A549 (cell line): ENCODE results near the gene ANKDD1A. TPM values are rescaled to one million over a fixed set of nuclear protein-coding genes. Genes with fewer than 3 reads are reported as not detected.

Experiments
- ATAC-seq, 2 experiments: fragments of 200-7000 bp in 1 of 2; fragments of >200 bp in 1 of 2; cut with Nextera tagmentation in 1 of 2; cut with Tn5 transposase in 1 of 2; 3 replicates each; pipeline versions ENCODE4 v1.8.0 to v1.9.1; 2018 to 2020; ENCODE audit warnings: mild to moderate bottlenecking in 1 of 2, moderate library complexity in 1 of 2
- CTCF ChIA-PET: fragments of 300-600 bp; sonication (Branson Sonifier 250); formaldehyde crosslinking; extraction: SDS; loops from one replicate; lab custom pipeline; 2021; ENCODE audit warnings: antibody characterized with exemption, inconsistent platforms; lab: Yijun Ruan, JAX
- POLR2A ChIA-PET: fragments of 350-600 bp; formaldehyde crosslinking; extraction: SDS; loops from one replicate; lab custom pipeline; 2021; ENCODE audit warnings: antibody characterized with exemption, inconsistent platforms; lab: Yijun Ruan, JAX
- DNase-seq, 2 experiments: peaks; one replicate each; pipeline versions ENCODE4 v3.0.0 to v3.0.0-alpha.2; 2011 to 2016; ENCODE audit warnings: low read depth in 1 of 2, low spot score in 1 of 2
- FAIRE-seq: peaks from 2 replicates; lab custom pipeline; 2011; peaks lifted over from hg19 to GRCh38; lab: Jason Lieb, UNC
- H3K27ac ChIP-seq, 2 experiments: fragments of >200 bp; sonication (Bioruptor Twin); formaldehyde crosslinking; 3 replicates each; pipeline ENCODE4 v1.5.1; 2016 to 2017
- H3K4me1 ChIP-seq: fragments of >200 bp; sonication (Bioruptor Twin); formaldehyde crosslinking; 3 replicates; pipeline ENCODE4 v1.6.1; 2016
- H3K4me2 ChIP-seq: fragments of >200 bp; sonication (Bioruptor Twin); formaldehyde crosslinking; 3 replicates; pipeline ENCODE4 v1.6.1; 2016
- H3K4me3 ChIP-seq: fragments of >200 bp; sonication (Bioruptor Twin); formaldehyde crosslinking; 3 replicates; pipeline ENCODE4 v1.5.1; 2016
- H3K9me3 ChIP-seq: fragments of >200 bp; sonication (Bioruptor Twin); formaldehyde crosslinking; 3 replicates; pipeline ENCODE4 v1.6.1; 2016
- BCL3 ChIP-seq: fragments of >200 bp; sonication (Bioruptor Twin); formaldehyde crosslinking; IDR thresholded peaks from 3 replicates; pipeline ENCODE4 v1.6.1; 2016
- BHLHE40 ChIP-seq: IDR thresholded peaks from 2 replicates; pipeline ENCODE4 v1.6.1; 2012; ENCODE audit warnings: low read depth, low read length, inconsistent platforms
- CHD4 ChIP-seq: fragments of 200-600 bp; sonication (generic); IDR thresholded peaks from 2 replicates; pipeline ENCODE4 v1.6.1; 2016; ENCODE audit warnings: antibody characterized with exemption, mild to moderate bottlenecking, borderline replicate concordance
- EHMT2 ChIP-seq: fragments of 200-600 bp; sonication (generic); IDR thresholded peaks from 2 replicates; pipeline ENCODE4 v1.6.1; 2016; ENCODE audit warnings: antibody characterized with exemption, low read depth, mild to moderate bottlenecking, moderate library complexity
- ELK1 ChIP-seq: fragments of 150-350 bp; IDR thresholded peaks from 2 replicates; pipeline ENCODE4 v1.6.1; 2014; ENCODE audit warnings: low read depth, mild to moderate bottlenecking, low read length
- ESRRA ChIP-seq: fragments of 150-350 bp; IDR thresholded peaks from 2 replicates; pipeline ENCODE4 v1.6.1; 2014; ENCODE audit warnings: mild to moderate bottlenecking, low read length, borderline replicate concordance
- FOSB ChIP-seq: fragments of 250-450 bp; sonication (Bioruptor Pico); IDR thresholded peaks from 2 replicates; pipeline ENCODE4 v1.5.0; 2020; ENCODE audit warnings: mild to moderate bottlenecking, moderate library complexity
- FOSL2 ChIP-seq, 2 experiments: fragments of 450-650 bp in 1 of 2; fragments of >200 bp in 1 of 2; sonication (Bioruptor Twin) in 1 of 2; formaldehyde crosslinking; IDR thresholded peaks; 2 replicates each; pipeline versions ENCODE4 v1.5.0 to v1.6.1; 2016 to 2020; ENCODE audit warnings: mild to moderate bottlenecking in 1 of 2, moderate library complexity in 1 of 2
- GATA3 ChIP-seq: IDR thresholded peaks from 2 replicates; pipeline ENCODE4 v1.6.1; 2012; ENCODE audit warnings: borderline replicate concordance
- HOXB13 ChIP-seq: fragments of 250-450 bp; sonication (Bioruptor Pico); IDR thresholded peaks from 2 replicates; pipeline ENCODE4 v1.5.0; 2020; ENCODE audit warnings: low read depth, mild to moderate bottlenecking, moderate library complexity
- HOXB5 ChIP-seq: fragments of 250-450 bp; sonication (Bioruptor Pico); IDR thresholded peaks from 2 replicates; pipeline ENCODE4 v1.5.0; 2020; ENCODE audit warnings: mild to moderate bottlenecking, moderate library complexity
- KDM1A ChIP-seq: fragments of 200-600 bp; sonication (generic); IDR thresholded peaks from 2 replicates; pipeline ENCODE4 v1.6.1; 2016; ENCODE audit warnings: low read depth, mild to moderate bottlenecking
- MAZ ChIP-seq: fragments of 150-350 bp; IDR thresholded peaks from 2 replicates; pipeline ENCODE4 v1.6.1; 2014; ENCODE audit warnings: antibody characterized with exemption, low read depth, low read length, borderline replicate concordance
- MYC ChIP-seq: IDR thresholded peaks from 2 replicates; pipeline ENCODE4 v1.6.1; 2012; ENCODE audit warnings: mild to moderate bottlenecking, inconsistent platforms, low read length, improper control_type of control experiment, borderline replicate concordance
- NFE2L2 ChIP-seq: fragments of 150-350 bp; conservative IDR thresholded peaks from 2 replicates; pipeline ENCODE4 v1.6.1; 2014; ENCODE audit warnings: low read length
- POLR2A ChIP-seq: IDR thresholded peaks from 2 replicates; pipeline ENCODE4 v1.6.1; 2012; ENCODE audit warnings: mild to moderate bottlenecking, low read length
- RNF2 ChIP-seq: fragments of 200-600 bp; sonication (generic); IDR thresholded peaks from 2 replicates; pipeline ENCODE4 v1.6.1; 2016; ENCODE audit warnings: low read depth, mild to moderate bottlenecking, antibody characterized with exemption, moderate library complexity, borderline replicate concordance
- SMC3 ChIP-seq: fragments of >200 bp; sonication (Bioruptor Twin); formaldehyde crosslinking; IDR thresholded peaks from 3 replicates; pipeline ENCODE4 v1.6.1; 2018; ENCODE audit warnings: inconsistent platforms
- TFCP2L1 ChIP-seq: fragments of 250-450 bp; sonication (Bioruptor Pico); IDR thresholded peaks from 2 replicates; pipeline ENCODE4 v1.5.0; 2021; ENCODE audit warnings: mild to moderate bottlenecking
- ZC3H11A ChIP-seq: fragments of 450-650 bp; IDR thresholded peaks from 2 replicates; pipeline ENCODE4 v1.6.1; 2014; ENCODE audit warnings: antibody characterized with exemption, mild to moderate bottlenecking
- ZFP36 ChIP-seq: fragments of 450-650 bp; IDR thresholded peaks from 2 replicates; pipeline ENCODE4 v1.6.1; 2014; ENCODE audit warnings: borderline replicate concordance; ENCODE audit not compliant: partially characterized antibody
- ZNF302 ChIP-seq: fragments of 250-450 bp; sonication (Bioruptor Pico); IDR thresholded peaks from 2 replicates; pipeline ENCODE4 v1.9.0; 2021; ENCODE audit warnings: inconsistent platforms, mild to moderate bottlenecking, moderate library complexity
- WGBS: methylation state at CpG from one replicate; pipeline ENCODE4 v1.1.6; 2017; ENCODE audit errors: missing lambda C conversion rate; 5-methylcytosine and 5-hydroxymethylcytosine counted together
- polyA plus RNA-seq, 4 experiments: library from polyadenylated mRNA; depleted of rRNA in 3 of 4; stranded (reverse); fragments of >200 nt; fragmentation: RNase III in 1 of 4; extraction: RNeasy Plus Mini Kit Qiagen cat#74134 plus additional on column Dnase treatment in 1 of 4; gene quantifications; 2 replicates in 3 of 4; 3 replicates in 1 of 4; pipeline ENCODE4 v1.2.3, GENCODE V29; 2011 to 2017
- TF ChIP-seq, protein P1 (sequence below): fragments of >200 bp; sonication (Bioruptor Twin); formaldehyde crosslinking; IDR thresholded peaks from 3 replicates; pipeline ENCODE4 v1.5.1; 2016
- TF ChIP-seq, protein P2 (sequence below): IDR thresholded peaks from 2 replicates; pipeline ENCODE4 v1.6.1; 2012
- TF ChIP-seq, protein P3 (sequence below): fragments of 250-450 bp; sonication (Bioruptor Pico); IDR thresholded peaks from 2 replicates; pipeline ENCODE4 v1.5.0; 2021; ENCODE audit warnings: mild to moderate bottlenecking, moderate library complexity, borderline replicate concordance
- TF ChIP-seq, protein P4 (sequence below): fragments of 450-650 bp; IDR thresholded peaks from 2 replicates; pipeline ENCODE4 v1.6.1; 2014; ENCODE audit warnings: antibody characterized with exemption

Gene ANKDD1A
- polyA plus RNA-seq, 2 of the 4 experiments (the other 2 are of a cell fraction): 2.7 to 2.8 TPM

GRCh38 chr15:64942356-64942755 lies 30.7 kb downstream of the ANKDD1A start:
- TF ChIP-seq ESRRA (no peak), NFE2L2 (no peak), ZC3H11A (no peak), KDM1A (no peak), MYC (no peak), SMC3 (no peak), HOXB5 (CRISPR knock-in tag) (no peak), CHD4 (no peak)
- TF ChIP-seq, protein P1, sequence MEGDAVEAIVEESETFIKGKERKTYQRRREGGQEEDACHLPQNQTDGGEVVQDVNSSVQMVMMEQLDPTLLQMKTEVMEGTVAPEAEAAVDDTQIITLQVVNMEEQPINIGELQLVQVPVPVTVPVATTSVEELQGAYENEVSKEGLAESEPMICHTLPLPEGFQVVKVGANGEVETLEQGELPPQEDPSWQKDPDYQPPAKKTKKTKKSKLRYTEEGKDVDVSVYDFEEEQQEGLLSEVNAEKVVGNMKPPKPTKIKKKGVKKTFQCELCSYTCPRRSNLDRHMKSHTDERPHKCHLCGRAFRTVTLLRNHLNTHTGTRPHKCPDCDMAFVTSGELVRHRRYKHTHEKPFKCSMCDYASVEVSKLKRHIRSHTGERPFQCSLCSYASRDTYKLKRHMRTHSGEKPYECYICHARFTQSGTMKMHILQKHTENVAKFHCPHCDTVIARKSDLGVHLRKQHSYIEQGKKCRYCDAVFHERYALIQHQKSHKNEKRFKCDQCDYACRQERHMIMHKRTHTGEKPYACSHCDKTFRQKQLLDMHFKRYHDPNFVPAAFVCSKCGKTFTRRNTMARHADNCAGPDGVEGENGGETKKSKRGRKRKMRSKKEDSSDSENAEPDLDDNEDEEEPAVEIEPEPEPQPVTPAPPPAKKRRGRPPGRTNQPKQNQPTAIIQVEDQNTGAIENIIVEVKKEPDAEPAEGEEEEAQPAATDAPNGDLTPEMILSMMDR: no peak
- TF ChIP-seq, protein P2, sequence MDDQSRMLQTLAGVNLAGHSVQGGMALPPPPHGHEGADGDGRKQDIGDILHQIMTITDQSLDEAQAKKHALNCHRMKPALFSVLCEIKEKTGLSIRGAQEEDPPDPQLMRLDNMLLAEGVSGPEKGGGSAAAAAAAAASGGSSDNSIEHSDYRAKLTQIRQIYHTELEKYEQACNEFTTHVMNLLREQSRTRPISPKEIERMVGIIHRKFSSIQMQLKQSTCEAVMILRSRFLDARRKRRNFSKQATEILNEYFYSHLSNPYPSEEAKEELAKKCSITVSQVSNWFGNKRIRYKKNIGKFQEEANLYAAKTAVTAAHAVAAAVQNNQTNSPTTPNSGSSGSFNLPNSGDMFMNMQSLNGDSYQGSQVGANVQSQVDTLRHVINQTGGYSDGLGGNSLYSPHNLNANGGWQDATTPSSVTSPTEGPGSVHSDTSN: no peak
- ATAC-seq: no peak
- ChIA-PET POLR2A (no interaction called here), CTCF (interaction anchor here (0.6 to 1.8 kb wide), 5 partner anchors 13 to 1297 kb away, joined by 3 to 5 read pairs (median 4); no protein-coding TSS in a partner anchor)
- no peak for FAIRE-seq
- no peak for DNase-seq
- Histone ChIP-seq H3K4me3 (no peak overlapping the region), H3K4me1 (peaks cover 7% of the 10 kb centered on the region; the same call in 2 of the 3 replicates), H3K4me2 (no peak overlapping the region), H3K27ac (no peak overlapping the region), H3K9me3 (no peaks in the 10 kb centered on the region)
- WGBS: 68% methylated on average over 8 of the region's 8 CpGs

DNA sequence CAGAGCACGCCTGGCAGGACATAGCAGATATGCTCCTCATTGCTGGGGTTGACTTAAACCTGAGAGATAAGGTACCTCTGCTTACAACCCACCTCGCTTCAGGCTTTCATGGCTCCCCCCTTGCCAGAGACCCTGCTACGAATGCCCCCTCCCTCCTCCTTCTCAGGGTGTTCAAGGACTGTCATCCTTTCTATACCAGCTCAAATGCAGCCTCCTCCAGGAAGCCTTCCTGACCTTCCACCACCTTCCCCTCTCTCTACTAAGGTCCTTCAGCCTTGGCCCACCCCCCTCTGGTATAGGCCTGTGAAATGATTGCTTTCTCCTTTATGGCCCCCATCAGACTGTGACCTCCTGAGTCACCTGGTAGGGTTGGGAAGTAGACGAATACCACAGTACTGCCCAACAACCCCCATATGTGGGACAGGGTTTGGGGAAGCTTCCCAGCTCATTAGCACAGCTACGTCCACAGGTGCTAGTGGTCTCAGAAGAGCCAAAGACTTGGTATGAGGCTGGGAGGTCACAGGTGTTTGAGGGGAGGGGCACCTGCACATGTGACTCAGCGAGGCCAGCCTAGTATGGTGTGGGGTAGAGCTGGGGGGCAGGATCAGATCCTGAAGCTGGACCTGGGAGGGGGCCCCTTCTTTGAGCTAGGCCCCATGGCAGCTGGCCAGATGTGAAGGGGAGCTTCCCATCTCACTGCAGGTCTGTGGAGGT lies 32.0 kb downstream of the ANKDD1A start:
- H3K4me2 ChIP-seq: no peak overlapping the region
- ChIA-PET CTCF (interaction anchor here (0.7 to 1.8 kb wide), 5 partner anchors 15 to 216 kb away, joined by 3 to 6 read pairs (median 5); no protein-coding TSS in a partner anchor), POLR2A (no interaction called here)
- FAIRE-seq (no peak), DNase-seq (no peak), ATAC-seq (no peak)
- no peak overlapping the region for H3K4me3 ChIP-seq
- 70% methylated on average over 6 of the region's 6 CpGs for WGBS
- no peak for TF ChIP-seq BCL3
- TF ChIP-seq HOXB13: no peak
- no peak for TF ChIP-seq FOSB (CRISPR knock-in tag)
- peak; percentile 56 for TF ChIP-seq ZFP36
- no peak for TF ChIP-seq RNF2
- TF ChIP-seq ZNF302 (CRISPR knock-in tag): no peak
- TF ChIP-seq GATA3: no peak
- H3K9me3 ChIP-seq: no peaks in the 10 kb centered on the region
- H3K27ac ChIP-seq: no peak overlapping the region
- no peaks in the 10 kb centered on the region for H3K4me1 ChIP-seq

DNA sequence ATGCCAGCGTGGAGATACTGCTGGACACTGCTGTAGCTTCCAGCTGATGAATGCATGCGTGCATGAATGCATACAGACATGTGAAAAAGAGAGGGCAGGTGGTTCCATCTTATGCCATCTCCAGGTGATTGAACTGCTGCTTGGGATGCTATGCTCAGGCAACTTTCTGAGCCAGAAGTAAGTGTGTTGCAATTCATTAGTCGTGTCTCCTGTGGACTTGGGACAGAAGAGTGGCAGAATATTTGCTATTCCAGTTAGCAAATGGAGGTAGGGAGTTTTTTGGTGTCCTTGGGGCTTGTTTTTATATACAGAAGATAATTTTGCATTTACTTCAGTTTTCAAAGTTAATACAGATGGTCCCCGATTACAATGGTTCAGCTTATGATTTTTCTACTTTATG lies 33.3 kb downstream of the ANKDD1A start:
- Histone ChIP-seq H3K4me3 (no peak overlapping the region), H3K4me1 (no peaks in the 10 kb centered on the region), H3K4me2 (no peak overlapping the region)
- ATAC-seq (no peak), FAIRE-seq (no peak)
- POLR2A ChIA-PET: no interaction called here
- TF ChIP-seq TFCP2L1 (no peak), ELK1 (no peak), BHLHE40 (no peak), POLR2A (no peak), EHMT2 (no peak), ZC3H11A (no peak), MAZ (no peak), FOSL2 (IDR thresholded peaks at IDR 0.05) (no peak), FOSL2 (CRISPR knock-in tag; IDR thresholded peaks at IDR 0.05) (no peak)
- TF ChIP-seq, protein P3, sequence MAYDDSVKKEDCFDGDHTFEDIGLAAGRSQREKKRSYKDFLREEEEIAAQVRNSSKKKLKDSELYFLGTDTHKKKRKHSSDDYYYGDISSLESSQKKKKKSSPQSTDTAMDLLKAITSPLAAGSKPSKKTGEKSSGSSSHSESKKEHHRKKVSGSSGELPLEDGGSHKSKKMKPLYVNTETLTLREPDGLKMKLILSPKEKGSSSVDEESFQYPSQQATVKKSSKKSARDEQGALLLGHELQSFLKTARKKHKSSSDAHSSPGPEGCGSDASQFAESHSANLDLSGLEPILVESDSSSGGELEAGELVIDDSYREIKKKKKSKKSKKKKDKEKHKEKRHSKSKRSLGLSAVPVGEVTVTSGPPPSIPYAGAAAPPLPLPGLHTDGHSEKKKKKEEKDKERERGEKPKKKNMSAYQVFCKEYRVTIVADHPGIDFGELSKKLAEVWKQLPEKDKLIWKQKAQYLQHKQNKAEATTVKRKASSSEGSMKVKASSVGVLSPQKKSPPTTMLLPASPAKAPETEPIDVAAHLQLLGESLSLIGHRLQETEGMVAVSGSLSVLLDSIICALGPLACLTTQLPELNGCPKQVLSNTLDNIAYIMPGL (CRISPR knock-in tag): no peak
- TF ChIP-seq, protein P4, sequence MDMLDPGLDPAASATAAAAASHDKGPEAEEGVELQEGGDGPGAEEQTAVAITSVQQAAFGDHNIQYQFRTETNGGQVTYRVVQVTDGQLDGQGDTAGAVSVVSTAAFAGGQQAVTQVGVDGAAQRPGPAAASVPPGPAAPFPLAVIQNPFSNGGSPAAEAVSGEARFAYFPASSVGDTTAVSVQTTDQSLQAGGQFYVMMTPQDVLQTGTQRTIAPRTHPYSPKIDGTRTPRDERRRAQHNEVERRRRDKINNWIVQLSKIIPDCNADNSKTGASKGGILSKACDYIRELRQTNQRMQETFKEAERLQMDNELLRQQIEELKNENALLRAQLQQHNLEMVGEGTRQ: no peak
- TF ChIP-seq, all 56 proteins: peak for 0
- CTCF ChIA-PET: interaction anchor here (0.6 to 1.6 kb wide), 6 partner anchors 15 to 217 kb away, joined by 3 to 6 read pairs (median 4); no protein-coding TSS in a partner anchor
- H3K27ac ChIP-seq: no peak overlapping the region
- no peaks in the 10 kb centered on the region for H3K9me3 ChIP-seq
- 50% methylated on average over 4 of the region's 4 CpGs for WGBS
- DNase-seq: no peak
